AG04450 (cell line): ENCODE data around the gene TP53I3. TPM values are rescaled to one million over a fixed set of nuclear protein-coding genes. Genes with fewer than 3 reads are reported as not detected.
"Not testable (repeated sequence)": the region's sequence is repeated elsewhere in the genome, so short reads cannot be mapped to it uniquely, and the experiment has no call there.

Experiments used
- CTCF ChIA-PET: fragments of 300-600, 350-600 bp; formaldehyde crosslinking; extraction: SDS; loops from one replicate; lab custom pipeline; 2022; ENCODE audit warnings: antibody characterized with exemption, inconsistent platforms; lab: Charles Lee
- POLR2A ChIA-PET: fragments of 350-600 bp; formaldehyde crosslinking; extraction: SDS; loops from one replicate; lab custom pipeline; 2021; ENCODE audit warnings: antibody characterized with exemption, inconsistent platforms; lab: Yijun Ruan, JAX
- DNase-seq: peaks from one replicate; pipeline ENCODE4 v3.0.0-alpha.2; 2011; ENCODE audit warnings: low read depth, low spot score
- H3K27ac ChIP-seq: one replicate; pipeline ENCODE4 v1.5.1; 2012; ENCODE audit warnings: low read depth, low read length, control low read depth
- H3K27me3 ChIP-seq: one replicate; pipeline ENCODE4 v1.6.0; 2012; ENCODE audit warnings: low read length; ENCODE audit not compliant: control insufficient read depth, insufficient read depth
- H3K4me3 ChIP-seq: 2 replicates; pipeline ENCODE4 v1.5.1; 2011; ENCODE audit warnings: mild to moderate bottlenecking, low read depth, low read length, control low read depth
- H3K9me3 ChIP-seq: 2 replicates; pipeline ENCODE4 v1.5.1; 2012; ENCODE audit warnings: low read length; ENCODE audit not compliant: control insufficient read depth, insufficient read depth
- polyA plus RNA-seq: library from polyadenylated mRNA; depleted of rRNA; stranded (reverse); fragments of >200 nt; gene quantifications from 2 replicates; pipeline ENCODE4 v1.2.3, GENCODE V29; 2011
- TF ChIP-seq, protein P1 (sequence below): IDR thresholded peaks from 2 replicates; pipeline ENCODE4 v1.5.1; 2011; ENCODE audit warnings: low read depth, low read length, control low read depth, inconsistent platforms

Gene TP53I3
- polyA plus RNA-seq, 1 experiment = 44.6 TPM

- ChIA-PET CTCF (no interaction called here), POLR2A (no interaction called here)
- no peak for DNase-seq
- Histone ChIP-seq H3K4me3 (no peak overlapping the region), H3K27ac (no peak overlapping the region), H3K9me3 (no peaks in the 10 kb centered on the region; the same call in 1 of the 2 replicates), H3K27me3 (no peaks in the 10 kb centered on the region)
- TF ChIP-seq, protein P1, sequence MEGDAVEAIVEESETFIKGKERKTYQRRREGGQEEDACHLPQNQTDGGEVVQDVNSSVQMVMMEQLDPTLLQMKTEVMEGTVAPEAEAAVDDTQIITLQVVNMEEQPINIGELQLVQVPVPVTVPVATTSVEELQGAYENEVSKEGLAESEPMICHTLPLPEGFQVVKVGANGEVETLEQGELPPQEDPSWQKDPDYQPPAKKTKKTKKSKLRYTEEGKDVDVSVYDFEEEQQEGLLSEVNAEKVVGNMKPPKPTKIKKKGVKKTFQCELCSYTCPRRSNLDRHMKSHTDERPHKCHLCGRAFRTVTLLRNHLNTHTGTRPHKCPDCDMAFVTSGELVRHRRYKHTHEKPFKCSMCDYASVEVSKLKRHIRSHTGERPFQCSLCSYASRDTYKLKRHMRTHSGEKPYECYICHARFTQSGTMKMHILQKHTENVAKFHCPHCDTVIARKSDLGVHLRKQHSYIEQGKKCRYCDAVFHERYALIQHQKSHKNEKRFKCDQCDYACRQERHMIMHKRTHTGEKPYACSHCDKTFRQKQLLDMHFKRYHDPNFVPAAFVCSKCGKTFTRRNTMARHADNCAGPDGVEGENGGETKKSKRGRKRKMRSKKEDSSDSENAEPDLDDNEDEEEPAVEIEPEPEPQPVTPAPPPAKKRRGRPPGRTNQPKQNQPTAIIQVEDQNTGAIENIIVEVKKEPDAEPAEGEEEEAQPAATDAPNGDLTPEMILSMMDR = no peak
These were observed 18.0 kb upstream of the TP53I3 start for GRCh38 chr2:24102677-24103076.

GRCh38 chr2:24101992-24102391 lies 17.4 kb upstream of the TP53I3 start:
- no peak overlapping the region for H3K4me3 ChIP-seq
- CTCF ChIA-PET = no interaction called here
- POLR2A ChIA-PET = no interaction called here

GRCh38 chr2:24100732-24101131 lies 16.1 kb upstream of the TP53I3 start:
- POLR2A ChIA-PET, H3K27ac ChIP-seq, CTCF ChIA-PET, H3K9me3 ChIP-seq, H3K4me3 ChIP-seq, H3K27me3 ChIP-seq, DNase-seq: not testable (repeated sequence)

More at GRCh38 chr2:24101992-24102391, 17.4 kb upstream of the TP53I3 start:
- TF ChIP-seq, protein P1 = no peak
- no peak overlapping the region for H3K27ac ChIP-seq
- no peak for DNase-seq
- H3K9me3 ChIP-seq = no peaks in the 10 kb centered on the region; the same call in 1 of the 2 replicates
- no peaks in the 10 kb centered on the region for H3K27me3 ChIP-seq

GRCh38 chr2:24095171-24095677 lies 10.6 kb upstream of the TP53I3 start:
- CTCF ChIA-PET, DNase-seq, H3K9me3 ChIP-seq, H3K27me3 ChIP-seq, H3K4me3 ChIP-seq, H3K27ac ChIP-seq: not testable (repeated sequence)
- POLR2A ChIA-PET = interaction anchor here (0.6 kb wide), 1 partner anchor 13 kb away, joined by 13 read pairs; no protein-coding TSS in a partner anchor

GRCh38 chr2:24093270-24093669 lies 8.6 kb upstream of the TP53I3 start:
- H3K4me3 ChIP-seq, H3K9me3 ChIP-seq, DNase-seq, POLR2A ChIA-PET, H3K27me3 ChIP-seq, H3K27ac ChIP-seq: not testable (repeated sequence)
- CTCF ChIA-PET = interaction anchor here (0.7 to 2.3 kb wide), 2 partner anchors 9 to 265 kb away, joined by 5 to 9 read pairs; partner anchors contain the start of gene TP53I3

GRCh38 chr2:24088821-24089359 lies 4.3 kb upstream of the TP53I3 start:
- ChIA-PET CTCF (no interaction called here), POLR2A (no interaction called here)
- Histone ChIP-seq H3K27me3 (no peaks in the 10 kb centered on the region), H3K27ac (no peak overlapping the region), H3K9me3 (no peaks in the 10 kb centered on the region), H3K4me3 (no peak overlapping the region)
- no peak for DNase-seq
- TF ChIP-seq, protein P1 = no peak
